HCEC 1CT (cell line): Measurements from ENCODE around the gene PCED1A.

Experiments used
- DNase-seq: peaks from one replicate; pipeline ENCODE4 v3.0.0-alpha.2; 2017

The PCED1A gene

DNA sequence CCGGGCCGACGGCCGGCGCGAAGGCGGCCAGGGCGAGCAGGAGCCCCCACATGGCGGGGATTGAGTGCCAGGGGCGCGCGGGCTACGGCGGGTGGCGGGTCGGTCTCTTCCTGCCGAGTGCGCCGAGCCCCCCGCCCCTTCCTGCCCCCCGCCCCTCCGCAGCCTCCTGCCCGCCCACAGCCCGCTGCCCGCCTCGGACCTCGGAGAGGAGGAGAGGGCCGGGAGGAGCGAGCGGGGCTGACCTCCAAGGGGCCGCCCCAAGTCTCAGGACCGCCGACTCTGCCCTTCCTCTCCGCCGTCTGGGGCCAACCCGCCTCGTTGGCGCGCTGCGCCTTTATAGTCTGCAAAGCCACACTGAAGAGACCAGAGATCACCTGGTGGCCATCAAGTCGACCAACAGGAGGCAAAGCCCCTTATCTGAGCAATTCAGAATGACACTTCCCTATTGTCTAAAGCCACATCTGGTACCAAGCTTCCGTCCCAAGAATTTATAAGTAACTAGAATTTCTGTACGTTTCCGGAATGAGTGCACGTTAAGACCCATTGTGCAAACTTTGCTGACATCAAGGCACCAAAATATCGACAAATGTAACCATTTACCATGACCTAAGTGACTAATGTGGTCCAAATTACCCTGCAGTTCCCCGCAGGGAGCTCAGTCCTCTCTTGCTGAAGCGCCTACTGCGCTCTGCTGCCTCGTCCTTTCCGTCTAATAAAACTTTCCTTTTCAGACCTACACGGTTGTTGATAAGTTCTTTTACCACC, 39.8 kb downstream of the PCED1A start, which contains the start of gene CPXM1:
Gene CPXM1 (minus strand): TSS at position 107 of the 765 bp plus-strand sequence. CDS start 55 bp downstream, at position 52.
- no peak for DNase-seq

DNA sequence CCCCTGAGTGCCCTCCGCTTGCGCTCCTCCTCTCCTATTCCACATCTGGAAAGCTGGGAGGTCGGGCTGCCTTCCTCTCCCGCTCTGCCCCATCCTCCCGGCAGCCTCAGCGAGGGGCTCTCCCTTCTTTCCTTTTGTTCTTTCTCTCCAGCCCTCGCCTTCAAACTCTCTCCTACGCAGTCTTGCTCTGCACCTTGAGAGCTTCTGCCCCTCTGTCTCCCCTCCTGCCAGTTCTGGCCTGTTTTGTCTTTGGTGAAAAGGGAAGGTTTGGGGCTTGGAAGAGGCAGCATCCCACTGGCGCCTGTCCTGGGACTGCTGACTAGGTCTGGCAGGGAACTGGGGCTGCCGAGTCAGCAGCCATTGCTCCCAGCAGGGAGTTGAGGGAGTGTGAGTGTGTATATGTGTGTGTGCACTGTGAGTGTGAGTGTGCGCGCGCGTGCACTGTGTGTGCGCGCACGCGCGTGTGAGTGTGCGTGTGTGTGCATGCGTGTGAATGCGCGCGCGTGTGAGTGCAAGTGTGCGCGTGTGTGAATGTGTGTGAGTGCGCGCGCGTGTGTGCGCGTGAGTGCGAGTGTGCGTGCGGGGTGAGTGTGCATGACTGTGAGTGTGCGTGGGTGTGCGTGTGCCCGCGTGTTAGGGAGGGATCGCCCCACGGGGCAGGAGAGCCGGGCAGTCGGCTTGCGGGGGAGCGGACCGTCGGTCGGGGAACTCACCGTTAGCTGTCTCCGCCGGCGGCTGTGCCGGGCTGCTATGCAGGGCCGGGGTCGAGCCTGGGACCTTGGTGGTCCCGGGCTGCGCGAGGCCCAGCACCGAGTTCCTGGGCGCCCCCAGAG, 40.6 kb downstream of the PCED1A start:
- no peak for DNase-seq

GRCh38 chr20:2799271-2799670, 41.2 kb downstream of the PCED1A start:
- DNase-seq = no peak

GRCh38 chr20:2798814-2799213, 41.6 kb downstream of the PCED1A start:
- DNase-seq = no peak

DNA sequence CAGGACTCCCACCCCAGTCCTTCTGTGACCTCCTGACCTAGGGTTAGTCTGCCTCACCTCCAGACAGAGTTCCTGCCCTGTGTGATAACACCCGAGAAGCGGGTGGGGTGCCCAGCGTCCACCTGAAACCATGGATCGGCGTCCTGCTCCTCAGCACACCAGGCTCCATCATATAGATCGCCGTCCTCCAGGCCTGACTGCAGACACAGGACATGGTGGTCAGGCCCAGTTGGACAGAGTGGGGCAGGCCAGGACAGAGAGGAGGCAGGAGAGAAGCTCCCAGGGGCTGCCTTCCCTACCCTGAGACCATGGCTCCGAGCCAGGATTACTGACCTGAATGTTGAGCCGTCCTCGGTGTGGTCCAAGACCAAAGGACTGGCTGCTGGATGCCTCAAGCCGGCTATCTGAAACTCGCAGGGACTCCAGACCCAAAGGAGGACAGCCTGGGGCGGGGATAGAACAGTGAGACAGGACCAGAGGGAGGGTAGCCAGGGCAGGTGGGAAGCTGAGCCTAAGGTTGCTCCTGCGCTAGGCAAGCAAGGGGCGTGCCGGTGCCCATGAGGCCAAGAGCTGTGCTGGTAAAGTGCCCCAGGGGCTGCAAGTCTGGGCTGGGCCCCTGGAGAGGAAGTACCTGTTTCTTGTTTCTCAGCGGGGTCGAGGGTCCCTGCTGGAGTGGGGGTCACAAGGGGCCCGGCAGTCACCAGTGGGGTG, 42.2 kb downstream of the PCED1A start:
- DNase-seq = no peak

DNA sequence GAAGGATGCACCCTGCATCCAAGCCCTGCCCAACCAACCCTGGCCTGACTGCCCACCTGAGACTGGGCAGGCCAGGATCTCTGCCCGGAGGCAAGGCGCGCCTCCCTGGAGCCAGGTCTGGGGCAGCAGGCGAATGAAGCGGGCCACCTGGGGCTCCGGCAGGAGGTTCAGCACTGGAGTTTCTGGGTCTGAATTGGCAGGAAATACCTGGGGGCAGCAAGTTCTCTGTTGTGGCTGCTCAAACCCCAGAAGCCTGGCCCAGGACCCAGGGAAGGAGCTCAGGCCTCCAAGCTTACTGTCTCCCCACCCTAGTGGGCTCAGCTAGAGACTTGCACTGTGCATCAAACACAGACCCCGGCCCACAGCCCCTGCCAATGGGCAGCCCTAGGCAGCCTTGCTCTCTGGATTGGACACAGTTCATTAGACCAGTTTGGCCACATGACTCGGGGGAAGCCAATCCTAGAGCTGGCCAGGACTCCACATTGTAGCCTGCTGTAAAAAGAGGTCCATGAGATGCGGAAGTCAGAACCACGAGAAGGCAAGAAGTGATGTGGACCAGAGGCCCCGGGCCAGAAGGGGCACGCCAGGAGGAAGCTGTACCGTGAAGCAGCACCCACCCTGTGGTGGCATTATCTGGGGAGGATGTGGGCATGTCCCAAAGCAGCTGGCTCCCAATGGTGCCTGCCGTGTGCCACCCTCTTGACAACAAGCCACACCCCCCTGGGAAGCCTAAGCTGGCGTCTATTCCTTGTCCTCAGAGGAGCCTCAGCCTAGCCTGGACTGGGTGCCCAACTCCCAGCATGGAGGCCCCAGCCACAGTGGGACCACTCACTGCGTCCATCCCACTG, 43.1 kb downstream of the PCED1A start:
- no peak for DNase-seq

- DNase-seq = no peak
Observed at GRCh38 chr20:2796011-2796660, 44.3 kb downstream of the PCED1A start.

DNA sequence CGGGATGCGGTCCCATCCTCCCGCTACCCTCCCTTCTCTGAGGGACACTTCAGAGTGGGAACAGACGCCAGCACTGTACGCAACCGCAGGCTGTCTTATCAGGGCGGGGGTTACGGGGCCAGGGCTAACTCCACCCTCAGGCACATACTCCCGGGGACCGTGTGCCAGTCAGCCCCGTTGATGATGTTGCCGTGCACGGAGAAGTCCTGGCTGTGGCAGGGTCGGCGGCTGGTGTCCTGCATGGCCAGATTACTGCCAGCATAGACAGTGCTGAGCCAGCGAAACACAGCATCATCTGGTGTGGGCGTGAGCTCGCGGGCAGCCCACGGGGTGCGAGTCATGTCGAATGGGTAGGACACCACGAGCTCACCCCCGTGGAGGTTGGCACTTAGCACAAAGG, 45.0 kb downstream of the PCED1A start:
- no peak for DNase-seq

- DNase-seq = no peak
Observed at GRCh38 chr20:2794866-2795447, 45.5 kb downstream of the PCED1A start.

DNA sequence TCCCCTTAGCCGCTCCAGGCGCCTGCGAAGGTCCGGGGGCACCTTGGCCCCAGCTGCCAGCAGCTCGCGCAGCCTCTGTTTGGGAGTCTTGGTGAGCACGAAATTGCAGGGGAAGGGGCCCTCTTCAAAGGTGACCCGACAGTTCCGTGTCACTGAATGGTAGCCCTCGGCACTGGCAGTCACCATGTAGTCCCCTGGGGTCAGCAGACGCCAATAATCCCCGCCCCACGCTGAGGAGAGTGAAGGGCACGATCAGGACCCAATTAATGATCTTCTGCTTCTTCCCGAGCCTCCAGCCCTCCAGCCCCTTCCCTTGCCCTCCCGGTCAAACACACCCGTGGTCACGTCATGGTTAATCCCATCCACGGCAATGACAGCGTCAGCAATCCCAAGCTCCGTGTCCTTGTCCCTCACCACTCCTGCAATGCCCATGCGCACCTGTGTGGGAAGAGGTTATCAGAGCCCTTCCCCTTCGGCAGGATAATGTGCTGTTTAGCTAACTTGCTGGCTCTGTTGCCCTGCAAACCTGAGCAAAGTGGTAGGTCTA, 46.2 kb downstream of the PCED1A start:
- DNase-seq = no peak

DNA sequence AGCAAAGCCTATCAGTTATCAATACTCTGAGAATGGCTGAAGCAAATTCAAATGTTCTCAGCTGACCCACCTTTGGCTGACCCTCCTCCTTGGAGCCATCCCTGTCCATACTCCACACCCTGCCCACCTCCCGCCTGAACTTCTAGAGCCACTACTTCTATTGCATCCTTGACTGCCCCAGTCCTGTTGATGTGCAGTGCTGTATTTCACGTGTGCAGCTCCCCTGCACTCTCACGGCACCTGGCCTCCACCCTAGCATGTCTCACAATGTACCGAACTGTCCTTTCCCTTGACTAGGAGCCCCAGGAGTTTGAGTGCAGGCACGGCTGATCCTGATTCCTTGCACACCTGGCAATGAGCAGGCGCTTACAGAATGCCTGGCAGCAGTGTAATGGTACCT, 47.0 kb downstream of the PCED1A start:
- no peak for DNase-seq
